WTC11 (cell line): ENCODE results near the gene SAFB. TPM values are rescaled to one million over a fixed set of nuclear protein-coding genes. Genes with fewer than 3 reads are reported as not detected.
A peak's percentile ranks its signal among the peaks of the same experiment; 100 is the strongest.
"Not testable (repeated sequence)": the region's sequence is repeated elsewhere in the genome, so short reads cannot be mapped to it uniquely, and the experiment has no call there.

Experiments used
- ATAC-seq: fragments of 200-7000 bp; cut with Tn5 transposase; 2 replicates; pipeline ENCODE4 v1.10.0; 2021; ENCODE audit warnings: mild to moderate bottlenecking, moderate library complexity
- CTCF ChIA-PET: fragments of 300-600 bp; sonication (Branson Sonifier 250); formaldehyde crosslinking; loops from one replicate; lab custom pipeline; 2021; ENCODE audit warnings: antibody characterized with exemption; lab: Charles Lee
- POLR2A ChIA-PET: fragments of 350-600 bp; sonication (Branson Sonifier 250); formaldehyde crosslinking; loops from one replicate; lab custom pipeline; 2021; ENCODE audit warnings: antibody characterized with exemption; lab: Charles Lee
- DNase-seq: peaks from one replicate; pipeline ENCODE4 v3.0.0; 2021; ENCODE audit warnings: low spot score
- H3K27ac Mint-ChIP-seq: 2 replicates; pipeline ENCODE4 v1.8.0; 2021; ENCODE audit warnings: mixed read lengths
- H3K27me3 Mint-ChIP-seq: 2 replicates; pipeline ENCODE4 v1.8.0; 2021; ENCODE audit warnings: low read depth, mild to moderate bottlenecking, moderate library complexity, mixed read lengths
- H3K36me3 Mint-ChIP-seq: 2 replicates; pipeline ENCODE4 v1.8.0; 2021; ENCODE audit warnings: mixed read lengths
- H3K4me1 Mint-ChIP-seq: 2 replicates; pipeline ENCODE4 v1.8.0; 2022; ENCODE audit warnings: mixed read lengths
- H3K4me3 Mint-ChIP-seq: 2 replicates; pipeline ENCODE4 v1.8.0; 2021; ENCODE audit warnings: mild to moderate bottlenecking, moderate library complexity, mixed read lengths
- H3K9me3 Mint-ChIP-seq: 2 replicates; pipeline ENCODE4 v1.8.0; 2021; ENCODE audit warnings: mixed read lengths
- ATF2 ChIP-seq: sonication (generic); formaldehyde crosslinking; IDR thresholded peaks from 2 replicates; pipeline ENCODE4 v1.8.1; 2022; ENCODE audit warnings: low read depth, missing genetic modification reagents, borderline replicate concordance
- CREB1 ChIP-seq: sonication (generic); formaldehyde crosslinking; IDR thresholded peaks from 2 replicates; pipeline ENCODE4 v1.8.0; 2023; ENCODE audit warnings: mild to moderate bottlenecking, missing genetic modification reagents
- CTCF ChIP-seq: fragments of 200-600 bp; IDR thresholded peaks from 2 replicates; pipeline ENCODE4 v1.8.0; 2022; ENCODE audit warnings: antibody characterized with exemption
- E2F5 ChIP-seq: sonication (generic); formaldehyde crosslinking; IDR thresholded peaks from 2 replicates; pipeline ENCODE4 v1.8.1; 2022; ENCODE audit warnings: mild to moderate bottlenecking, moderate library complexity, missing genetic modification reagents
- EMX1 ChIP-seq: fragments of 250-450 bp; sonication (Bioruptor Pico); IDR thresholded peaks from 2 replicates; pipeline ENCODE4 v1.8.0; 2021; ENCODE audit warnings: mild to moderate bottlenecking
- ESRRA ChIP-seq: sonication (generic); formaldehyde crosslinking; IDR thresholded peaks from 2 replicates; pipeline ENCODE4 v1.8.1; 2022; ENCODE audit warnings: mild to moderate bottlenecking, missing genetic modification reagents, borderline replicate concordance
- FOXP1 ChIP-seq: sonication (generic); formaldehyde crosslinking; IDR thresholded peaks from 2 replicates; pipeline ENCODE4 v1.8.0; 2022; ENCODE audit warnings: missing genetic modification reagents, mild to moderate bottlenecking, moderate library complexity, borderline replicate concordance
- FOXP4 ChIP-seq: sonication (generic); formaldehyde crosslinking; IDR thresholded peaks from 2 replicates; pipeline ENCODE4 v1.8.0; 2022; ENCODE audit warnings: mild to moderate bottlenecking, missing genetic modification reagents
- GABPB1 ChIP-seq: sonication (generic); formaldehyde crosslinking; IDR thresholded peaks from 2 replicates; pipeline ENCODE4 v1.8.1; 2023; ENCODE audit warnings: mild to moderate bottlenecking, missing genetic modification reagents
- MXD4 ChIP-seq: fragments of 250-450 bp; sonication (Bioruptor Pico); IDR thresholded peaks from 2 replicates; pipeline ENCODE4 v1.8.0; 2021; ENCODE audit warnings: mild to moderate bottlenecking, moderate library complexity, borderline replicate concordance
- MYBL2 ChIP-seq: sonication (generic); formaldehyde crosslinking; IDR thresholded peaks from 2 replicates; pipeline ENCODE4 v1.8.1; 2023; ENCODE audit warnings: mild to moderate bottlenecking, moderate library complexity, missing genetic modification reagents
- PRDM15 ChIP-seq: sonication (generic); formaldehyde crosslinking; IDR thresholded peaks from 2 replicates; pipeline ENCODE4 v1.8.0; 2022; ENCODE audit warnings: missing genetic modification reagents
- SMAD4 ChIP-seq: sonication (generic); formaldehyde crosslinking; IDR thresholded peaks from 2 replicates; pipeline ENCODE4 v1.8.0; 2022; ENCODE audit warnings: mild to moderate bottlenecking, missing genetic modification reagents
- SP1 ChIP-seq: sonication (generic); formaldehyde crosslinking; conservative IDR thresholded peaks from 2 replicates; pipeline ENCODE4 v1.8.1; 2022; ENCODE audit warnings: missing genetic modification reagents
- ZNF396 ChIP-seq: fragments of 250-450 bp; sonication (Bioruptor Pico); IDR thresholded peaks from 2 replicates; pipeline ENCODE4 v1.8.0; 2021; ENCODE audit warnings: mild to moderate bottlenecking, moderate library complexity, borderline replicate concordance
- ZNF416 ChIP-seq: fragments of 250-450 bp; sonication (Bioruptor Pico); IDR thresholded peaks from 2 replicates; pipeline ENCODE4 v1.9.0; 2021; ENCODE audit warnings: mild to moderate bottlenecking, inconsistent platforms
- total RNA-seq: library from RNA; stranded (reverse); gene quantifications from 3 replicates; pipeline ENCODE4 v1.2.3, GENCODE V29; 2021

SAFB gene
- total RNA-seq, 1 experiment from 2014 or later: 141 TPM

- peaks cover 14% of the 10 kb centered on the region for H3K4me1 Mint-ChIP-seq
- peak overlapping the region; percentile 43; the same call in 1 of the 2 replicates for H3K4me3 Mint-ChIP-seq
- H3K9me3 Mint-ChIP-seq: no peaks in the 10 kb centered on the region
- peaks cover 8% of the 10 kb centered on the region; the same call in 1 of the 2 replicates for H3K27me3 Mint-ChIP-seq
- TF ChIP-seq E2F5 (CRISPR knock-in tag) (0 out of 2 replicates have a peak, but pooled peaks have one; percentile 21), CREB1 (CRISPR knock-in tag) (0 out of 2 replicates have a peak, but pooled peaks have one; percentile 24), ZNF416 (CRISPR knock-in tag) (0 out of 2 replicates have a peak, but pooled peaks have one; percentile 32), FOXP1 (CRISPR knock-in tag) (no peak; the same call in 1 of the 2 replicates), ESRRA (peak; percentile 49; the same call in 1 of the 2 replicates), PRDM15 (no peak), MYBL2 (CRISPR knock-in tag) (no peak), EMX1 (no peak)
- DNase-seq (no peak), ATAC-seq (no peak)
- H3K36me3 Mint-ChIP-seq: peaks cover 18% of the 10 kb centered on the region
- ChIA-PET CTCF (interaction anchor here (0.5 to 2.8 kb wide), 31 partner anchors 8 to 489 kb away, joined by 3 to 22 read pairs (median 5); partner anchors contain the start of genes CATSPERD, DUS3L, LONP1 and NDUFA11), POLR2A (interaction anchor here (0.6 to 1.9 kb wide), 6 partner anchors 9 to 497 kb away, joined by 3 to 10 read pairs (median 6); partner anchors contain the start of genes CATSPERD, LONP1 and VMAC)
- H3K27ac Mint-ChIP-seq: no peak overlapping the region
Measured at GRCh38 chr19:5687360-5688198, 64.7 kb downstream of the SAFB start.

DNA sequence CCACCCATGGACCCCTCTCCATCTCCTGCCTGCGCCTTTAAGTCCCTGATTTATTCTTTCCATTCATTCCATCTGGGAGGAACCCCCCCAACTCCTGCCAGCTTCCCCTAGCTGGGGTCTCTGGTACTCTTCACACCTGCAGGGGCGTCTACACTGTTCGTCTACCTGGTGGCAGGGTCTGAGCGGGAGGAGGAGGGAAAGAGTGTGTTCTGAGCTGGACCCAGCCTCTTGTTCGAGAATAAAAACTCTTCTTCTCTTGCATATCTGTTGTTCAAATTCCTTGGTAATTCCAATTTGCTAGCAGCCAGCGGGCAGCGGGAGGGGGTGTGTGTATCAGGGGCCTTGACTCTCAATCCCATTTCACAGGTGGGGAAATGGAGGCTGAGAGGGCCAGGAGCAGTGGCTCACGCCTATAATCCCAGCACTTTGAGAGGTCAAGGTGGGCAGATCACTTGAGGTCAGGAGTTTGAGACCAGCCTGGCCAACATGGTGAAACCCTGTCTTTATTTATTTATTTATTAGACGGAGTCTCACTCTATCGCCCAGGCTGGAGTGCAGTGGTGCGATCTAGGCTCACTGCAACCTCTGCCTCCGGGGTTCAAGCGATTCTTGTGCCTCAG is 65.5 kb downstream of the SAFB start:
- H3K27ac Mint-ChIP-seq, POLR2A ChIA-PET, ATAC-seq, H3K9me3 Mint-ChIP-seq, DNase-seq, H3K27me3 Mint-ChIP-seq: not testable (repeated sequence)
- Mint-ChIP-seq H3K36me3 (peaks cover 25% of the 10 kb centered on the region), H3K4me3 (peak overlapping the region; percentile 39), H3K4me1 (peaks cover 15% of the 10 kb centered on the region)
- CTCF ChIA-PET: interaction anchor here (1.3 to 2.8 kb wide), 12 partner anchors 8 to 215 kb away, joined by 3 to 18 read pairs (median 8); partner anchors contain the start of genes DUS3L, NDUFA11, NRTN and SAFB

GRCh38 chr19:5690125-5690954 is 67.5 kb downstream of the SAFB start, which contains the start of gene RPL36:
RPL36 (plus strand) TSS chr19:5690295; CDS start chr19:5690508, 213 bp downstream.
- peak; percentile 99 for DNase-seq
- Mint-ChIP-seq H3K27me3 (peaks cover 5% of the 10 kb centered on the region; the same call in 1 of the 2 replicates), H3K4me3 (peak within 1 kb of the TSS; percentile 99), H3K27ac (peak within 1 kb of the TSS; percentile 95), H3K36me3 (peaks cover 35% of the 10 kb centered on the region), H3K9me3 (no peaks in the 10 kb centered on the region), H3K4me1 (peaks cover 15% of the 10 kb centered on the region)
- peak; percentile 19 for ATAC-seq
- POLR2A ChIA-PET: interaction anchor here (0.6 to 2.7 kb wide), 11 partner anchors 11 to 138 kb away, joined by 3 to 14 read pairs (median 4); partner anchors contain the start of genes CATSPERD, LONP1, SAFB and SAFB2
- CTCF ChIA-PET: interaction anchor here (0.5 to 2.0 kb wide), 38 partner anchors 8 to 1831 kb away, joined by 3 to 27 read pairs (median 5); partner anchors contain the start of genes CATSPERD, DUS3L, HSD11B1L and LONP1
- TF ChIP-seq CTCF (peak; percentile 84), SP1 (CRISPR knock-in tag) (peak; percentile 76), ZNF396 (CRISPR knock-in tag) (no peak), ATF2 (CRISPR knock-in tag) (peak; percentile 29; the same call in 1 of the 2 replicates), ZNF416 (CRISPR knock-in tag) (peak; percentile 53; the same call in 1 of the 2 replicates), GABPB1 (CRISPR knock-in tag) (peak; percentile 68), FOXP4 (CRISPR knock-in tag) (peak; percentile 38; the same call in 1 of the 2 replicates), MXD4 (CRISPR knock-in tag) (no peak), SMAD4 (CRISPR knock-in tag) (0 out of 2 replicates have a peak, but pooled peaks have one; percentile 58)
